ENCODE measurements around the gene MAG. TPM values are rescaled to one million over a fixed set of nuclear protein-coding genes. Genes with fewer than 3 reads are reported as not detected.

MAG gene
- polyA plus RNA-seq, 3 donors, result not detected

DNA sequence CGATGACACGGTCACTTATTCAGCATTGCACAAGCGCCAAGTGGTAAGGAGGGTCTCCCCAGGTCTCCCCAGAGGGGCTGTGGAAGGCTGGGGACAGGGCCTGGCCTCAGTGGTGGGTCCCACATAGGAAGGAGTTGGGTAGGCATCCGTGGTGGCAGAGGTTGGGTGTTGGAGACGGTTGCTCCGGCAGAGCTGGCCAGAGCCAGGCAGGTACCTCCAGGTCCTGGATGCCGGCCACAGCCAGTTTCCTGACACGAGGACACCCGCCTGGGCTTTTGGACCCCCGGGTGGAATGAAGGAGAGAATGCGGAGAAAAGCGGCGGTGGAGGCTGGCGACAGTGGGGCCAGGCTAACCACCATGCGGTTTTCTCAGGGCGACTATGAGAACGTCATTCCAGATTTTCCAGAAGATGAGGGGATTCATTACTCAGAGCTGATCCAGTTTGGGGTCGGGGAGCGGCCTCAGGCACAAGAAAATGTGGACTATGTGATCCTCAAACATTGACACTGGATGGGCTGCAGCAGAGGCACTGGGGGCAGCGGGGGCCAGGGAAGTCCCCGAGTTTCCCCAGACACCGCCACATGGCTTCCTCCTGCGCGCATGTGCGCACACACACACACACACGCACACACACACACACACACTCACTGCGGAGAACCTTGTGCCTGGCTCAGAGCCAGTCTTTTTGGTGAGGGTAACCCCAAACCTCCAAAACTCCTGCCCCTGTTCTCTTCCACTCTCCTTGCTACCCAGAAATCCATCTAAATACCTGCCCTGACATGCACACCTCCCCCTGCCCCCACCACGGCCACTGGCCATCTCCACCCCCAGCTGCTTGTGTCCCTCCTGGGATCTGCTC is 54.5 kb downstream of the MAG start:
- H3K4me3 ChIP-seq (replicated peaks in 1 of 3; ENCODE audit: low read depth in 2 of 3, low read length in 3 of 3), result peak overlapping the region in 1 of 3 experiments; percentile 45
- no peaks in the 10 kb centered on the region for H3K79me2 ChIP-seq (ENCODE audit: insufficient read depth, low read length)
- peak; percentile 70 to 87 (median 82) for DNase-seq
- H3K4me1 Mint-ChIP-seq, result peaks cover 45% of the 10 kb centered on the region
- peak overlapping the region; percentile 61 for H3K4me2 ChIP-seq (replicated peaks; ENCODE audit: extremely low read depth, low read length, poor library complexity, severe bottlenecking)
- H3K27ac ChIP-seq (ENCODE audit: low read depth in 1 of 2, low read length in 2 of 2), result peak overlapping the region; percentile 63 to 86
- H3K27me3 ChIP-seq (ENCODE audit: control insufficient read depth in 2 of 2, insufficient read depth in 2 of 2, low read length in 2 of 2), result no peaks in the 10 kb centered on the region
- peak overlapping the region; percentile 48 for H2AFZ ChIP-seq (ENCODE audit: insufficient read depth, low read depth, low read length, poor library complexity, severe bottlenecking)
- H3K36me3 ChIP-seq (replicated peaks in 1 of 2; ENCODE audit: control insufficient read depth in 1 of 2, insufficient read depth in 2 of 2, low read length in 2 of 2), result no peaks in the 10 kb centered on the region
- H3K9ac ChIP-seq (ENCODE audit: insufficient read depth, low read length, poor library complexity, severe bottlenecking), result peak overlapping the region; percentile 55
- intact Hi-C loops (cut with micrococcal nuclease), result loop anchor here (2.0 to 10.0 kb wide), 2 partner anchors 18 to 152 kb away; partner anchors contain the start of gene CD22 (in 1 of the 2)
- H3K36me3 Mint-ChIP-seq, result peaks cover 4 to 5% of the 10 kb centered on the region in 2 donors
- peak overlapping the region; percentile 88 to 98 (median 95) for H3K27ac Mint-ChIP-seq
- no peaks in the 10 kb centered on the region for H4K20me1 ChIP-seq (ENCODE audit: insufficient read depth, low read length)
- TF ChIP-seq, protein P1, sequence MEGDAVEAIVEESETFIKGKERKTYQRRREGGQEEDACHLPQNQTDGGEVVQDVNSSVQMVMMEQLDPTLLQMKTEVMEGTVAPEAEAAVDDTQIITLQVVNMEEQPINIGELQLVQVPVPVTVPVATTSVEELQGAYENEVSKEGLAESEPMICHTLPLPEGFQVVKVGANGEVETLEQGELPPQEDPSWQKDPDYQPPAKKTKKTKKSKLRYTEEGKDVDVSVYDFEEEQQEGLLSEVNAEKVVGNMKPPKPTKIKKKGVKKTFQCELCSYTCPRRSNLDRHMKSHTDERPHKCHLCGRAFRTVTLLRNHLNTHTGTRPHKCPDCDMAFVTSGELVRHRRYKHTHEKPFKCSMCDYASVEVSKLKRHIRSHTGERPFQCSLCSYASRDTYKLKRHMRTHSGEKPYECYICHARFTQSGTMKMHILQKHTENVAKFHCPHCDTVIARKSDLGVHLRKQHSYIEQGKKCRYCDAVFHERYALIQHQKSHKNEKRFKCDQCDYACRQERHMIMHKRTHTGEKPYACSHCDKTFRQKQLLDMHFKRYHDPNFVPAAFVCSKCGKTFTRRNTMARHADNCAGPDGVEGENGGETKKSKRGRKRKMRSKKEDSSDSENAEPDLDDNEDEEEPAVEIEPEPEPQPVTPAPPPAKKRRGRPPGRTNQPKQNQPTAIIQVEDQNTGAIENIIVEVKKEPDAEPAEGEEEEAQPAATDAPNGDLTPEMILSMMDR (IDR thresholded peaks at IDR 0.05), result no peak
- peaks cover 3 to 23% (median 9%) of the 10 kb centered on the region in 3 donors for H3K27me3 Mint-ChIP-seq (ENCODE audit: low read depth in 3 of 3)
- H3K4me3 Mint-ChIP-seq, result peak overlapping the region; percentile 39 to 82
- no peaks in the 10 kb centered on the region for H3K9me3 ChIP-seq (replicated peaks in 1 of 2; ENCODE audit: control insufficient read depth in 1 of 2, insufficient read depth in 1 of 2, low read length in 2 of 2)
- peaks cover 36 to 46% of the 10 kb centered on the region in 2 donors for H3K4me1 ChIP-seq (ENCODE audit: control insufficient read depth in 1 of 2, insufficient read depth in 2 of 2, low read length in 2 of 2)
- H3K9me3 Mint-ChIP-seq, result peaks cover 0 to 5% (median 0%) of the 10 kb centered on the region in 7 donors
- WGBS (ENCODE audit: insufficient coverage), result 42% methylated on average over 28 of the region's 28 CpGs

DNA sequence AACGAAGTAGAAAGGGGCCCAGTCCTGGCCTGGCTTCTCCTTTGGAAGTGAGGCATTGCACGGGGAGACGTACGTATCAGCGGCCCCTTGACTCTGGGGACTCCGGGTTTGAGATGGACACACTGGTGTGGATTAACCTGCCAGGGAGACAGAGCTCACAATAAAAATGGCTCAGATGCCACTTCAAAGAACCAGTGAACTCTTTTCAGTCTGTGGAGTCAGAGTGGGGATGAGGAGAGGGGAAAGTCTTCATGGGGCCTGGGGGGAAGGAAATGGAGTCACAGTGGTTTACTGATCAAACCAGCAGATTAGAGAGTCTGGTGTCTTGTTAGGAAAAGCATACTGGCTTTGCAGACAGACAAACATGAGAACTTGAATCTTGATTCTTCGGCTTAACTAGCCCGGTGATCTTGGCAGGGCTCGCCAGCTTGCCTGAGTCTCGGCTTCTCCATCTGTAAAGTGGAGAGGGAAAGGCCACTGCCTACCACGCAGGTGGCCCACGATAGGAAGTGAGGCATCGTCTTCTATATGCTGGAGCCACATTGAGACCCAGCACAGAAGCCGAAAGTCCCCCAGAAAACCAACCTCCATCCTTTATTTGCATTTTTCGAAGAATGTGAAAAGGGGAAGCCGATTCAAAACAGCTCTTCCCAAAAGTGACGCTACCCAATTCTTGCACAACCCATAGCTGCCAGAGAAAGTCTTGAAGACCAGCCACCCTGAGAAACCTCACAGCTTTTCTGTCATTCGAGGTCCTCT is 55.4 kb downstream of the MAG start, which contains the start of gene FFAR1:
TSS of gene FFAR1 (plus strand) at position 732 of the 759 bp plus-strand sequence. CDS start 3,650 bp downstream, outside the sequence.
- peak within 1 kb of the TSS; percentile 63 to 86 for H3K27ac ChIP-seq (ENCODE audit: low read depth in 1 of 2, low read length in 2 of 2)
- peak within 1 kb of the TSS; percentile 39 to 82 for H3K4me3 Mint-ChIP-seq
- TF ChIP-seq, protein P1 (IDR thresholded peaks at IDR 0.05), result no peak
- WGBS (ENCODE audit: insufficient coverage), result 21% methylated on average over 10 of the region's 18 CpGs
- peaks cover 4 to 5% of the 10 kb centered on the region in 2 donors for H3K36me3 Mint-ChIP-seq
- H3K4me1 Mint-ChIP-seq, result peaks cover 37% of the 10 kb centered on the region
- no peaks in the 10 kb centered on the region for H3K27me3 ChIP-seq (ENCODE audit: control insufficient read depth in 2 of 2, insufficient read depth in 2 of 2, low read length in 2 of 2)
- peak within 1 kb of the TSS; percentile 88 to 98 (median 95) for H3K27ac Mint-ChIP-seq
- H3K4me3 ChIP-seq (replicated peaks in 1 of 3; ENCODE audit: low read depth in 2 of 3, low read length in 3 of 3), result peak within 1 kb of the TSS in 1 of 3 experiments; percentile 45
- H4K20me1 ChIP-seq (ENCODE audit: insufficient read depth, low read length), result no peaks in the 10 kb centered on the region
- peak within 1 kb of the TSS; percentile 48 for H2AFZ ChIP-seq (ENCODE audit: insufficient read depth, low read depth, low read length, poor library complexity, severe bottlenecking)
- peak within 1 kb of the TSS; percentile 55 for H3K9ac ChIP-seq (ENCODE audit: insufficient read depth, low read length, poor library complexity, severe bottlenecking)
- H3K4me2 ChIP-seq (replicated peaks; ENCODE audit: extremely low read depth, low read length, poor library complexity, severe bottlenecking), result peak within 1 kb of the TSS; percentile 61
- intact Hi-C loops (cut with micrococcal nuclease), result loop anchor here (2.0 to 10.0 kb wide), 2 partner anchors 19 to 153 kb away; partner anchors contain the start of gene CD22 (in 1 of the 2)
- no peaks in the 10 kb centered on the region for H3K36me3 ChIP-seq (replicated peaks in 1 of 2; ENCODE audit: control insufficient read depth in 1 of 2, insufficient read depth in 2 of 2, low read length in 2 of 2)
- no peaks in the 10 kb centered on the region for H3K79me2 ChIP-seq (ENCODE audit: insufficient read depth, low read length)
- H3K27me3 Mint-ChIP-seq (ENCODE audit: low read depth in 3 of 3), result peaks cover 1 to 24% (median 9%) of the 10 kb centered on the region in 3 donors
- H3K4me1 ChIP-seq (ENCODE audit: control insufficient read depth in 1 of 2, insufficient read depth in 2 of 2, low read length in 2 of 2), result peaks cover 31 to 39% of the 10 kb centered on the region in 2 donors
- peaks cover 0 to 2% (median 0%) of the 10 kb centered on the region in 7 donors for H3K9me3 Mint-ChIP-seq
- peak; percentile 91 to 95 (median 91) for DNase-seq
- H3K9me3 ChIP-seq (replicated peaks in 1 of 2; ENCODE audit: control insufficient read depth in 1 of 2, insufficient read depth in 1 of 2, low read length in 2 of 2), result no peaks in the 10 kb centered on the region

All from CD14-positive monocyte (primary cell).